ENCODE measurements around the gene MMD.

Gene MMD

DNA sequence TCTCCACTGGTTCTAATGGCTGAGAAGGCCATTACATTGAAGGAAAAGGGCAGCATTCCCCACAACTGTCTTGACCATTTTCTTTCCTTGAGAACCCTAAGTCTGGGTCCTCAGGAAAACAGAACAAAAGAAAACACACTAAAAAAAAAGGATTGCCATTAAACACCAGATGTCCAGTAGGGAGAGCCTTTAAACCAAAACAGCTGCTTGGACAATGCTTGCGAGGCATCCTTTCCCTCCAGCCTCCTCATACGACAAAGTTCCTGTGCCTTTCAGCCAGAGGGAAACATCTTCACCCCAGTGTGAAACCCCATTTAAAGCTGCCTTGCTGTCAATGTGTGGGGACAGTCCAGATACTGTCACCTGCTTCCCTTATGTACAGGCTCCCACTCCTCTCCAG lies 74.3 kb downstream of the MMD start:
- Mint-ChIP-seq H3K36me3 (peaks cover 3% of the 10 kb centered on the region), H3K4me3 (no peak overlapping the region), H3K9me3 (peaks cover 7% of the 10 kb centered on the region), H3K27me3 (peaks cover 10% of the 10 kb centered on the region), H3K27ac (no peak overlapping the region), H3K4me1 (peaks cover 2% of the 10 kb centered on the region)
- ATAC-seq (ENCODE audit: low read depth) (no peak), DNase-seq (ENCODE audit: low spot score in 2 of 2) (no peak)

DNA sequence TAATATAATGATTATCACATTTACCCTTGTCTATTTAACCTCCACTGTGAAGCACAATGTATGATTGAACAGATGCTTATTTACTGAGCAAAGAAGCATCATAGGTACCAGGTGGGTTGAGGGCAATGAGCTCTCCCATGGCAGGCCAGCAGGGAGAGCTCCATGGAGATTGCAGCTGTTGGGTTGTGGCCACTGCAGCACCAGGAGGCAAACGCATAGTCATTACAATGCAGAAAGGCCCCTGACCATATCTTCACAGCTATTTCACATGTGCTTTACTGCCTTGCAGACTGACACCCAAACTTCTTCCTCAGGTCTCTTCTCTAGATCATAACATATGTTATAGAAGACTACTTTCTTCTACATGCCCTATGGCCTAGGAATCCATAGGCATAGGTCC lies 75.0 kb downstream of the MMD start:
- peaks cover 7% of the 10 kb centered on the region for H3K9me3 Mint-ChIP-seq
- H3K4me1 Mint-ChIP-seq = peaks cover 2% of the 10 kb centered on the region
- no peak overlapping the region for H3K27ac Mint-ChIP-seq
- peaks cover 10% of the 10 kb centered on the region for H3K27me3 Mint-ChIP-seq
- no peak overlapping the region for H3K4me3 Mint-ChIP-seq
- peaks cover 3% of the 10 kb centered on the region for H3K36me3 Mint-ChIP-seq
- ATAC-seq (ENCODE audit: low read depth) = no peak
- DNase-seq (ENCODE audit: low spot score in 2 of 2) = no peak

DNA sequence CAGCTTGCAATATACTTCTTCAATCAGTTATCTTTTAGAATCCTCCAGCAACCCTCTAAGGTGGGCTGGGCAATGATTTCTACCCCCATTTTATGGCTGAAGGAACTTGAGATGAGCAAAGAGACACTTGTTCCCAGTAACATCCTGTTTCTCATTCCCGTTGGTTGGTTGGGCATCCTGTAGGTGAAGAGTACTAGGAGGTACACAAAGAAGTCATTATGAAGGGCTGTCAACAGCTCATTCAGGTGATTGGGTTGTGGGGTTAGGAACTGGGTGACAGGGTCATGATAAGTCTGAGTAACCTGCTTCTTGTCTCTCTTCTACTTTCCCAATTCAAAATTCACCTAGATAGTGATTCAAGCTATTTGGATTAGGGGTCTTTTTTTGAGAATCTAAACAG lies 76.5 kb downstream of the MMD start:
- peaks cover 11% of the 10 kb centered on the region for H3K27me3 Mint-ChIP-seq
- no peak overlapping the region for H3K4me3 Mint-ChIP-seq
- H3K9me3 Mint-ChIP-seq = peaks cover 7% of the 10 kb centered on the region
- ATAC-seq (ENCODE audit: low read depth) (no peak), DNase-seq (ENCODE audit: low spot score in 2 of 2) (no peak)
- no peak overlapping the region for H3K27ac Mint-ChIP-seq
- H3K36me3 Mint-ChIP-seq = peaks cover 3% of the 10 kb centered on the region
- H3K4me1 Mint-ChIP-seq = peaks cover 2% of the 10 kb centered on the region

DNA sequence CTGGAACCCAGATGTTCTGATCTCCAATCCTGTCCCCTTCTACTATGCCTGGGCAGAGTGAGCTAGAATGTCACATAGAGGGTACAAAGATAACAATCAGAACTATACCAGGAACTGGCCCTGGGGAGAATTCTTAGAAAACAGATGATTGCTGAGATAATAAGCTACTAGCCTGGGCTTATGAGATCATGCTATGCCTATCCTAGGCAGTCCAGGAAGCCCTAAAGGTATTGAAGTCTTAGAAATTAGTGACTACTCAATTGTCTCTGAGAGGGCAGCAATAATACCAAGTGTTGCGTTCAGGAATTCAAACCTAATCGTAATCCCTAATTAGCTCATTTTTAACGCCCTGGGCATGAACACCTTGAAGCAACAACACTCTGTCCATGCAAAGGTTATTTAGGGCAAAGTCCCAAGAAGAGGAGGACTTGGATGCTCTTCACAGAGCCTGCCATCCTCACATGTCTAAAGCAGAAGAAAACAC lies 77.1 kb downstream of the MMD start:
- H3K36me3 Mint-ChIP-seq = peaks cover 3% of the 10 kb centered on the region
- ATAC-seq (ENCODE audit: low read depth) (no peak), DNase-seq (ENCODE audit: low spot score in 2 of 2) (no peak)
- H3K4me3 Mint-ChIP-seq = no peak overlapping the region
- H3K27me3 Mint-ChIP-seq = peaks cover 13% of the 10 kb centered on the region
- peaks cover 7% of the 10 kb centered on the region for H3K9me3 Mint-ChIP-seq
- H3K27ac Mint-ChIP-seq = no peak overlapping the region
- peaks cover 2% of the 10 kb centered on the region for H3K4me1 Mint-ChIP-seq

DNA sequence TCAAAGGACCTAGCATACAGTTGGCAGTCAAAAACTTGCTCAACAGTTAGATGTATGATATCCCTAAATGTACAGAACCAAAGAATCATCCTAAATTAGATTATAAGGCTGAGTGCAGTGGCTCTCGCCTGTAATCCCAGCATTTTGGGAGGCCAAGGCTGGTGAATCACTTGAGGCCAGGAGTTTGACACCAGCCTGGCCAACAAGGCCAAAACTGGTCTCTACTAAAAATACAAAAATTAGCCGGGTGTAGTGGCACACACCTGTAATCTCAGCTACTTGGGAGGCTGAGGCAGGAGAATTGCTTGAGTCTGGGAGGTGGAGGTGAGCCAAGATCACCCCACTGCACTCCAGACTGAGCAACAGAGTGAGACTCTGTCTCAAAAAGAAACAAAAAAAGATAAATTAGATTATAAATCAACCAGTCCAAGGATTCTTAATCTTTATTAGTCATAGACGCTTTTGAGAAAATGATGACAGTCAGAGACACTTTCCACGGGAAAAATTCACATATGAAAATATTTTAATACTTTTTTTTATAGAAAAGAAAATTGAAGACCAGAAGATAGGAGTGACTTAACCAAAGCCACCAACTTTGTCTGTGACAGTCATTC lies 77.6 kb downstream of the MMD start:
- no peak for ATAC-seq (ENCODE audit: low read depth)
- no peak for DNase-seq (ENCODE audit: low spot score in 2 of 2)
- Mint-ChIP-seq H3K27ac (no peak overlapping the region), H3K36me3 (peaks cover 3% of the 10 kb centered on the region), H3K4me3 (no peak overlapping the region), H3K9me3 (peaks cover 7% of the 10 kb centered on the region), H3K27me3 (peaks cover 16% of the 10 kb centered on the region), H3K4me1 (peaks cover 2% of the 10 kb centered on the region)

DNA sequence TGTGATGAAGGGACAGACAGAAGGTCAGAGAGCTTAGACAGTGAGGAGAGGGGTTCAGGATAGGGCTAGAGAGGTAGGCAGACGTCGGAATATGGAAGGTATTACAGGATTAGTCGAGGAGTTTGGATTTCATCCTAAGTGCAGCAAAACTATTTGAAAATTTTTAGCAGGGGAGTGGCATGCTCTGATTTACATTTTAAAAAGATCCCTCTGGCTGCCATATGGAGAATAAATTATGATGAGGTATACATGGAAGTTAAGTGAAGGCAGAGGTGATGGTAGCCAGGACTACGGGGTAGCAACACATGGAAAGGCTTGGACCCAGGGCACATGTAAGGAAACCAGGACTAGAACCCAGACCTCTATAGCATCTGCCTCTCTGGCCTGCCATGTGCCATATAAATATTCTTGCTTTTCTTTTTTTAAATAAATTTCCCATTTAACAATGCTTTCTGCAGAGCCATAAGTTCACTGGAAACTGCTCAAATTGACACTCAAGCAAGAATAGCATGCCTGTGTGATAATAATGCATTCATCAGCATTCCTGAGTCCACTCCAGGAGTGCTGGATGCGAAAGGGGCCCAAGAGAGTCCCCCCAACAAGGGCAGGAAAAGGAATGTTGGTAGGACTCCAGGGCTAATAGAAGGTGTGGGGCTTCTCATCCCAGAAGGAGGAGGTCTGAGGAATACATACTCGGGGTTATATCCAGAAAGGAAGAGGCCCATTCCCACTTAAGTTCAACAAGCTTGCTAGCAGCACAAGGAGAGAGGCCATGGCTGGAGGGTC lies 78.6 kb downstream of the MMD start:
- peaks cover 16% of the 10 kb centered on the region for H3K27me3 Mint-ChIP-seq
- peaks cover 10% of the 10 kb centered on the region for H3K9me3 Mint-ChIP-seq
- H3K27ac Mint-ChIP-seq = no peak overlapping the region
- ATAC-seq (ENCODE audit: low read depth) (no peak), DNase-seq (ENCODE audit: low spot score in 2 of 2) (no peak)
- H3K36me3 Mint-ChIP-seq = peaks cover 3% of the 10 kb centered on the region
- no peak overlapping the region for H3K4me3 Mint-ChIP-seq
- H3K4me1 Mint-ChIP-seq = no peaks in the 10 kb centered on the region

All from memory B cell (primary cell).